ENCODE data around the gene MAP7. TPM values are rescaled to one million over a fixed set of nuclear protein-coding genes. Genes with fewer than 3 reads are reported as not detected.
A peak's percentile ranks its signal among the peaks of the same experiment; 100 is the strongest.
"Not testable (repeated sequence)": the region's sequence is repeated elsewhere in the genome, so short reads cannot be mapped to it uniquely, and the experiment has no call there.

Gene MAP7
- total RNA-seq, 1 donor from 2014 or later = 0.77 TPM

DNA sequence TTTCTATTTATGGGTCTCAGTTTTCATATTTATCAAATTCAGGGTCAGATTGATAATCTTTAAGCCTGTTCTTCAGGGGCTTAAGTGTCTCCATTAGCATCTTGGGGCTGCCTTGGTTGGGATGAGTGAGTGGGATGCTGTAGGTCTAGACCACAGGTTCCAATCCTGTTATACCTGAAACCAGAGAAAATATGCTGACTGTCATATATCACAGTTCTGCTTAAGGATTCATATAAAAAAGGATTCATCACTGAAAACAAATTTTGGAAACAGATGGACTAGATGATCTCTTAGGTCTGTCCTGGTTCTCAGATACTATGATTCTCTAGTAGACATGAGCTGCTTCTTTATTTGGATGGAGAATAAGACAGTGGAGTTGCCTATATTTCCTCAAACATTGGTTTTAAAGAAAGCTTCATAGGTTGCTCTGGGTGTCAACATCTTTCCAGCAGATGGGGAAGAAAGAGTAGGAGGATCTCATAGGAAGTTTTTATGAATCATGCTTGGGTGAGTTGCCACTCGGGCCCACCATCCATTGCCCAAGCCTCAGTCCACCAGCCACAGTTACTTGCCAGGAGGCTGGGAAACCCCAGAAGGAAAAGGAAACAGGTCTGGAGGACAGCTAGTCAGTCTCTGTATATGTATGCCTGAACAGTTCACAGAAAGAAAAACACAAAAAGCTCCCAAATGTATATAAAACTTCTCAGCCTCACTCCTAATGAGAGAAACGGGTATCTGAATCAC is 42.9 kb upstream of the MAP7 start:
- no peak for TF ChIP-seq CTCF (IDR thresholded peaks at IDR 0.05)
- Mint-ChIP-seq H3K27ac (ENCODE audit: unreplicated experiment) (peak overlapping the region; percentile 81), H3K4me3 (ENCODE audit: unreplicated experiment) (no peak overlapping the region), H3K9me3 (ENCODE audit: low read depth) (peaks cover 3% of the 10 kb centered on the region), H3K4me1 (ENCODE audit: low read depth) (peaks cover 27% of the 10 kb centered on the region), H3K36me3 (ENCODE audit: low read depth) (peaks cover 14% of the 10 kb centered on the region), H3K27me3 (ENCODE audit: low read depth) (no peaks in the 10 kb centered on the region)
- DNase-seq (ENCODE audit: low spot score) = no peak

DNA sequence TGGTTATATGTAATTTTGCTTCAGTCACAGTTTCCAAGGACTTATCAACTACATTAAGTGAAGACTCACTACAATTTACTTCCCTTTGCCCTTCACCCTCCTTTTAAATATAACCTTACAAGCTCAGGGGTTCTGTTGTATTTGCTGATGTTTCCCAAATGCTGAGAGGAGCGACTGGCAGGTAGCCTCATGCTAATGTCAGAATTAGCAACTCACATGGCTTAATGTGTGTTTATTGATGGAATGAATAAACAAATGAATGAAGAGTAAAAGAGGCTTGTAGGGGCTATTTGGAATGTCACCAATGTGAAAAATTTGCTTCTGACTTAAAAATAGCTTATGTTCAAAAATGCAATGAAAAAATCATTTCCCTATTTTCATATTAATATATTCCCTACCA is 41.4 kb upstream of the MAP7 start:
- Mint-ChIP-seq H3K4me1 (ENCODE audit: low read depth) (peaks cover 32% of the 10 kb centered on the region), H3K9me3 (ENCODE audit: low read depth) (peaks cover 3% of the 10 kb centered on the region), H3K27ac (ENCODE audit: unreplicated experiment) (no peak overlapping the region), H3K27me3 (ENCODE audit: low read depth) (no peaks in the 10 kb centered on the region), H3K36me3 (ENCODE audit: low read depth) (peaks cover 14% of the 10 kb centered on the region), H3K4me3 (ENCODE audit: unreplicated experiment) (no peak overlapping the region)
- DNase-seq (ENCODE audit: low spot score) = no peak
- no peak for TF ChIP-seq CTCF (IDR thresholded peaks at IDR 0.05)

DNA sequence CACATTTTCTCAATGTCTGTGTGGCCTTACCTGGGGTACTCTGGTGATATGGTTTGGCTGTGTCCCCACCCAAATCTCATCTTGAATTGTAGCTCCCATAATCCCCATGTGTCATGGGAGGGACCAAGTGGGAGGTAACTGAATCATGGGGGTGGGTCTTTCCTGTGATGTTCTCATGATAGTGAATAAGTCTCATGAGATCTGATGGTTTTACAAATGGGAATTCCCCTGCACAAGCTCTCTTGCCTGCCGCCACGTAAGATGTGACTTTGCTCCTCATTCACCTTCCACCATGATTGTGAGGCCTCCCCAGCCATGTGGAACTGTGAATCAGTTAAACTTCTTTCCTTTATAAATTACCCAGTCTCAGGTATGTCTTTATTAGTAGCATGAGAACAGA is 40.6 kb upstream of the MAP7 start:
- not testable (repeated sequence) for DNase-seq (ENCODE audit: low spot score); H3K4me3 Mint-ChIP-seq (ENCODE audit: unreplicated experiment); H3K36me3 Mint-ChIP-seq (ENCODE audit: low read depth); H3K27me3 Mint-ChIP-seq (ENCODE audit: low read depth); H3K9me3 Mint-ChIP-seq (ENCODE audit: low read depth); H3K27ac Mint-ChIP-seq (ENCODE audit: unreplicated experiment)
- peaks cover 39% of the 10 kb centered on the region for H3K4me1 Mint-ChIP-seq (ENCODE audit: low read depth)

- Mint-ChIP-seq H3K9me3 (ENCODE audit: low read depth) (no peaks in the 10 kb centered on the region), H3K27ac (ENCODE audit: unreplicated experiment) (peak overlapping the region; percentile 22), H3K27me3 (ENCODE audit: low read depth) (no peaks in the 10 kb centered on the region), H3K4me3 (ENCODE audit: unreplicated experiment) (no peak overlapping the region), H3K36me3 (ENCODE audit: low read depth) (peaks cover 10% of the 10 kb centered on the region), H3K4me1 (ENCODE audit: low read depth) (peaks cover 35% of the 10 kb centered on the region)
- TF ChIP-seq CTCF (IDR thresholded peaks at IDR 0.05) = no peak
- DNase-seq (ENCODE audit: low spot score) = no peak
Observed at GRCh38 chr6:136587527-136587926, 37.3 kb upstream of the MAP7 start.

GRCh38 chr6:136586295-136586694 is 36.1 kb upstream of the MAP7 start:
- no peaks in the 10 kb centered on the region for H3K27me3 Mint-ChIP-seq (ENCODE audit: low read depth)
- H3K27ac Mint-ChIP-seq (ENCODE audit: unreplicated experiment) = peak overlapping the region; percentile 98
- TF ChIP-seq CTCF (IDR thresholded peaks at IDR 0.05) = no peak
- H3K9me3 Mint-ChIP-seq (ENCODE audit: low read depth) = no peaks in the 10 kb centered on the region
- H3K4me1 Mint-ChIP-seq (ENCODE audit: low read depth) = peaks cover 28% of the 10 kb centered on the region
- H3K36me3 Mint-ChIP-seq (ENCODE audit: low read depth) = peaks cover 8% of the 10 kb centered on the region
- no peak for DNase-seq (ENCODE audit: low spot score)
- H3K4me3 Mint-ChIP-seq (ENCODE audit: unreplicated experiment) = no peak overlapping the region

DNA sequence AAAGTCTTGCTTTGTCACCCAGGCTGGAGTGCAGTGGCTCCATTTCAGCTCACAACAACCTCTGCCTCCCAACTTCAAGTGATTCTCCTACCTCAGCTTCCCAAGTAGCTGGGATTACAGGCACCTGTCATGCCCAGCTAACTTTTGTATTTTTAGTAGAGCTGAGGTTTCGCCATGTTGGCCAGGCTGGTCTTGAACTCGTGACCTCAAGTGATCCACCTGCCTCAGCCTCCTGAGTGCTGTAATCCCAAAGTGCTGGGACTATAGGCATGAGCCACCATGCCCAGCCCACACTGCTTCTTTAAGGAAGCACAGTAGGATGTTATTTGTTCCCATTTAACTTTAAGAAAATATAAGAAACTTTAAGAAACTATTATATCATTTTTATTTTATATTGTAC is 35.3 kb upstream of the MAP7 start:
- H3K4me3 Mint-ChIP-seq (ENCODE audit: unreplicated experiment); H3K36me3 Mint-ChIP-seq (ENCODE audit: low read depth); H3K27me3 Mint-ChIP-seq (ENCODE audit: low read depth); H3K9me3 Mint-ChIP-seq (ENCODE audit: low read depth); DNase-seq (ENCODE audit: low spot score): not testable (repeated sequence)
- Mint-ChIP-seq H3K4me1 (ENCODE audit: low read depth) (peaks cover 28% of the 10 kb centered on the region), H3K27ac (ENCODE audit: unreplicated experiment) (peak overlapping the region; percentile 98)

DNA sequence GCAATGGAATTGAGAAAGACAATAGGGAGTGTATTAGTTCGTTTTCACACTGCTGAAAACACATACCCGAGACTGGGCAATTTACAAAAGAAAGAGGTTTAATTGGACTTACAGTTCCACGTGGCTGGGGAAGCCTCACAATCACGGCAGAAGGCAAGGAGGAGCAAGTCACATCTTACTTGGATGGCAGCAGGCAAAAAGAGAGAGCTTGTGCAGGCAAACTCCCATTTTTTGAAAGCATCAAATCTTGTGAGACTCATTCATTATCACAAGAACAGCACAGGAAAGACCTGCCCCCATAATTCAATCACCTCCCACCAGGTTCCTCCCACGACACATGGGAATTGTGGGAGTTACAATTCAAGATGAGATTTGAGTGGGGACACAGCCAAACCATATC is 34.1 kb upstream of the MAP7 start:
- peak overlapping the region; percentile 8 for H3K27ac Mint-ChIP-seq (ENCODE audit: unreplicated experiment)

More for the DNA sequence above, 34.1 kb upstream of the MAP7 start:
- not testable (repeated sequence) for H3K27me3 Mint-ChIP-seq (ENCODE audit: low read depth); H3K36me3 Mint-ChIP-seq (ENCODE audit: low read depth); H3K9me3 Mint-ChIP-seq (ENCODE audit: low read depth); DNase-seq (ENCODE audit: low spot score); H3K4me3 Mint-ChIP-seq (ENCODE audit: unreplicated experiment)
- peaks cover 28% of the 10 kb centered on the region for H3K4me1 Mint-ChIP-seq (ENCODE audit: low read depth)
